RWPE2 (cell line): ENCODE data around the gene CDRT4.

ENCODE experiments used
- ATAC-seq: fragments of 200-7000 bp; cut with Tn5 transposase; 3 replicates; pipeline ENCODE4 v1.9.1; 2021; ENCODE audit warnings: low read depth
- DNase-seq: peaks from one replicate; pipeline ENCODE4 v3.0.0-alpha.2; 2020; ENCODE audit warnings: low spot score
- H3K27ac ChIP-seq: fragments of 450-650 bp; 2 replicates; pipeline ENCODE4 v1.5.1; 2017; ENCODE audit warnings: mild to moderate bottlenecking; ENCODE audit not compliant: poor library complexity, severe bottlenecking
- H3K27me3 ChIP-seq: fragments of 250-450 bp; sonication (Bioruptor Pico); 2 replicates; pipeline ENCODE4 v1.5.1; 2021; ENCODE audit warnings: mild to moderate bottlenecking, moderate library complexity; ENCODE audit not compliant: insufficient read depth, poor library complexity, severe bottlenecking
- H3K36me3 ChIP-seq: fragments of 250-450 bp; sonication (Bioruptor Pico); 2 replicates; pipeline ENCODE4 v1.5.1; 2020; ENCODE audit warnings: low read depth, mild to moderate bottlenecking, moderate library complexity
- H3K4me1 ChIP-seq: fragments of 250-450 bp; sonication (Bioruptor Pico); 2 replicates; pipeline ENCODE4 v1.5.1; 2021; ENCODE audit warnings: mild to moderate bottlenecking, moderate library complexity; ENCODE audit not compliant: insufficient read depth, poor library complexity, severe bottlenecking
- H3K4me3 ChIP-seq: fragments of 250-450 bp; sonication (Bioruptor Pico); 2 replicates; pipeline ENCODE4 v1.5.1; 2021; ENCODE audit warnings: mild to moderate bottlenecking, moderate library complexity; ENCODE audit not compliant: severe bottlenecking
- H3K9me3 ChIP-seq: fragments of 250-450 bp; sonication (Bioruptor Pico); 2 replicates; pipeline ENCODE4 v1.5.1; 2021; ENCODE audit warnings: mild to moderate bottlenecking, moderate library complexity; ENCODE audit not compliant: severe bottlenecking
- CTCF ChIP-seq: fragments of 450-650 bp; IDR thresholded peaks from one replicate; pipeline ENCODE4 v1.5.1; 2017; ENCODE audit warnings: mild to moderate bottlenecking, moderate library complexity; ENCODE audit not compliant: poor library complexity, severe bottlenecking

CDRT4 gene

GRCh38 chr17:15395091-15395490, 72.3 kb downstream of the CDRT4 start:
- DNase-seq: no peak

GRCh38 chr17:15393414-15393813, 74.0 kb downstream of the CDRT4 start:
- no peak overlapping the region for H3K27ac ChIP-seq
- no peaks in the 10 kb centered on the region for H3K4me1 ChIP-seq
- no peaks in the 10 kb centered on the region for H3K36me3 ChIP-seq
- no peaks in the 10 kb centered on the region for H3K27me3 ChIP-seq
- DNase-seq (no peak), ATAC-seq (no peak)
- no peaks in the 10 kb centered on the region for H3K9me3 ChIP-seq
- TF ChIP-seq CTCF: no peak
- no peak overlapping the region for H3K4me3 ChIP-seq

More at GRCh38 chr17:15395091-15395490, 72.3 kb downstream of the CDRT4 start:
- TF ChIP-seq CTCF: no peak
- no peaks in the 10 kb centered on the region for H3K36me3 ChIP-seq
- H3K4me1 ChIP-seq: no peaks in the 10 kb centered on the region
- no peak overlapping the region for H3K27ac ChIP-seq
- ATAC-seq: no peak
- no peaks in the 10 kb centered on the region for H3K9me3 ChIP-seq
- no peak overlapping the region for H3K4me3 ChIP-seq
- H3K27me3 ChIP-seq: no peaks in the 10 kb centered on the region

DNA sequence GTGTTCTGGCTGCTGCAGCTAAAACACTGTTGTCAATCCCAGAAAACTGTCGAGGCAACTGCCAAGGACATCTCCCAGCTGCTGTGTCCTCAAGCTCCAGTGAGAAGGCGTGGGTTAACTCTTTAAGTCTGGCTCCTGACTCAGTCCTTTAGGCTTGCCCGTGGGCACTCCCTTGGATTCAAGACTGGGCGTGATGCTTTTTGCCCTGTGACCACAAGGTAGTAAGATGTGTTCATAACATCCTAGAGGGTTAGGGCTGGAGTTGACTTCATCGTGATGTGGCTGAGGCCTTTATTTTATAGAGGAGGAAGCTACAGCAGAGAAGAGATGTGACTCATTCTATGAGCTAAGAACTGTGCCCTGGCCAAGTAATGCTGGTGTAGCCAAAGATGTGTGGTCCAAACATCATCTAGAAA, 75.1 kb downstream of the CDRT4 start:
- no peaks in the 10 kb centered on the region for H3K27me3 ChIP-seq
- H3K9me3 ChIP-seq: no peaks in the 10 kb centered on the region
- H3K27ac ChIP-seq: no peak overlapping the region
- H3K36me3 ChIP-seq: no peaks in the 10 kb centered on the region
- DNase-seq (no peak), ATAC-seq (peak; percentile 87)
- no peaks in the 10 kb centered on the region for H3K4me1 ChIP-seq
- H3K4me3 ChIP-seq: no peak overlapping the region
- no peak for TF ChIP-seq CTCF

DNA sequence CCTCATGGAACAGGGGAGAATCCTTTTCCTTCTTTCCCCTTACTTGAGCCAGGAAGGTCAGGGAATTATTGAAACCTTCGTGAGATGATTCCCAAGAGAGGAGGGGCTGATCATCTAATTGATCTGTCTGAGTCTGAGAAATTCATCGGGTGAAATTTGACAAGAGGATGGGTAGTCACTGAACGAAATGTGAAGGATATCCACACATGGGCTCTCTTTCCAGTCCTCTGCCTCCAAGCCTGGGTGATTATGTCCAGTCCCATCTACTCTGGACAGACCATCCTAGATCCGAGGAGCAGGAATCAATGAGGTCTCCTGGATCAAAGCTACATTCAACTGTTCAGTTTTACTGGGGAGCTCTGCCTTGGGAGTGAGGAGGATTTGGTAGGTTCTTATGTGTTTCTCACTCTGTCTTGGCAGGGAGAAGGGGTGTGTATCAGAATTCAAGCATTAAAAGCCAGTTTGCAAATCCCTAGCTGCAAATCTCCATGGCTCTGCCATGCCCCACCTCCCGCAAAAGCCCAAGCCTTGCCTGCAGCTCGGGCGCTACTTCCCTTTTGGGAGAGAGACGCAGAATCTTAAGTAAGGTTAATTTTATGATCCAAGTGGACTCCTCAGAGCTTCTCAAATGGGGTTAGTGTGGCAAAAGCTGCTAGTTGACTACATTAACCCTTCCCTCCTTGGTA, 78.9 kb downstream of the CDRT4 start:
- Histone ChIP-seq H3K4me3 (no peak overlapping the region), H3K27ac (no peak overlapping the region), H3K36me3 (no peaks in the 10 kb centered on the region), H3K27me3 (peaks cover 6% of the 10 kb centered on the region), H3K4me1 (no peaks in the 10 kb centered on the region), H3K9me3 (no peaks in the 10 kb centered on the region)
- no peak for ATAC-seq
- no peak for DNase-seq
- TF ChIP-seq CTCF: no peak

DNA sequence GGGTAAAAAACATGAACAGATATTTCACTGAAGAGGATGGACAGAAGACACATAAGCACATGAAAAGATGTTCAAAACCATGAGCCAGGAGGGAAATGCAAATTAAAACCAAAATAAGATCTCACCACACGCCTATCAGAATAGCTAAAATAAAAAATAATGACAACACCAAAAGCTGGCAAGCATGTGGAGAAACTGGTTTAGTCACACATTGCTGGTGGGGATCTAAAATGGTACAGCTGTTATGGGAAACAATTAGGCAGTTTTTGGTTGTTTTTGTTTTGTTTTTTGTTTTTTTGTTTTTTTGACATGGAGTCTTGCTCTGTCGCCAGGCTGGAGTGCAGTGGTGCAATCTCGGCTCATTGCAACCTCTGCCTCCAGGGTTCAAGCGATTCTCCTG, 81.3 kb downstream of the CDRT4 start:
- no peak for ATAC-seq
- H3K27me3 ChIP-seq: peaks cover 6% of the 10 kb centered on the region
- DNase-seq: no peak
- no peaks in the 10 kb centered on the region for H3K36me3 ChIP-seq
- no peaks in the 10 kb centered on the region for H3K9me3 ChIP-seq
- no peaks in the 10 kb centered on the region for H3K4me1 ChIP-seq
- no peak overlapping the region for H3K27ac ChIP-seq
- H3K4me3 ChIP-seq: no peak overlapping the region
- TF ChIP-seq CTCF: no peak
